HG03108 (cell line): ENCODE results near the gene HIVEP3.
"Not testable (repeated sequence)": the region's sequence is repeated elsewhere in the genome, so short reads cannot be mapped to it uniquely, and the experiment has no call there.

Source experiments
- ATAC-seq: cut with Tn5 transposase; IDR thresholded peaks from one replicate; pipeline ENCODE4 v1.9.1; 2021; ENCODE audit warnings: moderate library complexity; ENCODE audit not compliant: unreplicated experiment

The HIVEP3 gene

GRCh38 chr1:41573785-41574713 lies 344.7 kb downstream of the HIVEP3 start:
- no peak for ATAC-seq

GRCh38 chr1:41573194-41573593 lies 345.5 kb downstream of the HIVEP3 start:
- ATAC-seq: no peak

GRCh38 chr1:41572224-41572623 lies 346.5 kb downstream of the HIVEP3 start:
- no peak for ATAC-seq

- ATAC-seq: no peak
Observed at GRCh38 chr1:41571041-41571440, 347.7 kb downstream of the HIVEP3 start.

- no peak for ATAC-seq
Observed at GRCh38 chr1:41568204-41568603, 350.5 kb downstream of the HIVEP3 start.

- no peak for ATAC-seq
Observed at GRCh38 chr1:41566969-41567368, 351.8 kb downstream of the HIVEP3 start.

GRCh38 chr1:41566274-41566885 lies 352.3 kb downstream of the HIVEP3 start:
- no peak for ATAC-seq

- no peak for ATAC-seq
Observed at GRCh38 chr1:41564741-41565475, 353.8 kb downstream of the HIVEP3 start.

- ATAC-seq: no peak
Observed at GRCh38 chr1:41562328-41562727, 356.4 kb downstream of the HIVEP3 start.

GRCh38 chr1:41560931-41561330 lies 357.8 kb downstream of the HIVEP3 start:
- ATAC-seq: no peak

- no peak for ATAC-seq
Observed at GRCh38 chr1:41560496-41560895, 358.2 kb downstream of the HIVEP3 start.

GRCh38 chr1:41559331-41559730 lies 359.4 kb downstream of the HIVEP3 start:
- no peak for ATAC-seq

GRCh38 chr1:41558761-41559171 lies 360.0 kb downstream of the HIVEP3 start:
- no peak for ATAC-seq

GRCh38 chr1:41557751-41558455 lies 360.8 kb downstream of the HIVEP3 start:
- ATAC-seq: no peak

GRCh38 chr1:41554746-41555145 lies 364.0 kb downstream of the HIVEP3 start:
- not testable (repeated sequence) for ATAC-seq

- ATAC-seq: no peak
Observed at GRCh38 chr1:41547781-41548560, 370.8 kb downstream of the HIVEP3 start.

- no peak for ATAC-seq
Observed at GRCh38 chr1:41547336-41547735, 371.4 kb downstream of the HIVEP3 start.

GRCh38 chr1:41546833-41547135 lies 371.9 kb downstream of the HIVEP3 start:
- ATAC-seq: no peak

- ATAC-seq: no peak
Observed at GRCh38 chr1:41545996-41546832, 372.5 kb downstream of the HIVEP3 start.
